T-helper 17 cell (primary cell): ENCODE results near the gene RBM19. TPM values are rescaled to one million over a fixed set of nuclear protein-coding genes. Genes with fewer than 3 reads are reported as not detected.

ENCODE experiments used
- ATAC-seq: fragments of 150-1000 bp; cut with Tn5 transposase; 2 replicates; pipeline ENCODE4 v1.10.0; 2021; ENCODE audit warnings: mild to moderate bottlenecking, moderate library complexity
- DNase-seq, 3 donors: peaks; one replicate each; pipeline versions ENCODE4 v3.0.0 to v3.0.0-alpha.2; 2020 to 2021
- H3K9me3 ChIP-seq: one replicate; pipeline ENCODE4 v1.7.0; 2013; ENCODE audit warnings: low read length, mild to moderate bottlenecking; ENCODE audit not compliant: control insufficient read depth, poor library complexity, severe bottlenecking
- H3K27ac Mint-ChIP-seq: one replicate; pipeline ENCODE4 v1.8.0; 2022; ENCODE audit warnings: mild to moderate bottlenecking, moderate library complexity, mixed read lengths
- H3K27me3 Mint-ChIP-seq: one replicate; pipeline ENCODE4 v1.8.0; 2022; ENCODE audit warnings: mixed read lengths
- H3K36me3 Mint-ChIP-seq: one replicate; pipeline ENCODE4 v1.8.0; 2022; ENCODE audit warnings: low read depth, mixed read lengths
- H3K4me1 Mint-ChIP-seq: one replicate; pipeline ENCODE4 v1.8.0; 2022; ENCODE audit warnings: mild to moderate bottlenecking, mixed read lengths
- H3K4me3 Mint-ChIP-seq: one replicate; pipeline ENCODE4 v1.8.0; 2022; ENCODE audit warnings: mild to moderate bottlenecking, moderate library complexity, mixed read lengths
- total RNA-seq, 4 donors: library from RNA in 2 of 4; stranded (reverse) in 2 of 4; gene quantifications; one replicate each; pipeline ENCODE4 v1.2.3 and lab custom pipeline; 2022 to 2026

Gene RBM19
- total RNA-seq, 2 donors from 2014 or later: 52.9 to 63.0 TPM

DNA sequence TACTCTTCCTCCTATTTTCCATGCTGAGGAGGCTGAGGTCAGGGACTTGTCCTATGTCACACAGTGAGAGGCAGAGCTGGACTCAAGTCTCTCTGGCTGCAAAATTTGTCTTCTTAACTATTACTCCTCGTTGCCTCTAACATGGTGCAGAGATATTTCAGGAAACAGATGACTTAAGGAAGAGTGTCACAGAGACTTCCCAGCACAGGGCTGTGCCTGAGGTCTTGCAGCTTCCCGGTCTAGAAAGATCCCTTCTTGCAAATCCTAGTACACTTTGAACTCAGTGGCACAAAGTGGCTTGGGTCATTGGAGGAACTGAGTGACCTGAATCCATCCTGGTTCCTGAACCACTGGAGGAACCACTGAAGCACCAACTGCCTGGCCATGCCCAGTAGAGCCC, 17.1 kb upstream of the RBM19 start:
- Mint-ChIP-seq H3K27ac (no peak overlapping the region), H3K4me3 (no peak overlapping the region), H3K36me3 (no peaks in the 10 kb centered on the region), H3K27me3 (peaks cover 55% of the 10 kb centered on the region), H3K4me1 (no peaks in the 10 kb centered on the region)
- DNase-seq: no peak
- no peaks in the 10 kb centered on the region for H3K9me3 ChIP-seq
- ATAC-seq: no peak

GRCh38 chr12:113981876-113982275, 15.8 kb upstream of the RBM19 start:
- Mint-ChIP-seq H3K27ac (no peak overlapping the region), H3K4me1 (no peaks in the 10 kb centered on the region), H3K27me3 (peaks cover 49% of the 10 kb centered on the region), H3K4me3 (no peak overlapping the region), H3K36me3 (no peaks in the 10 kb centered on the region)
- ATAC-seq (no peak), DNase-seq (no peak)
- H3K9me3 ChIP-seq: no peaks in the 10 kb centered on the region

DNA sequence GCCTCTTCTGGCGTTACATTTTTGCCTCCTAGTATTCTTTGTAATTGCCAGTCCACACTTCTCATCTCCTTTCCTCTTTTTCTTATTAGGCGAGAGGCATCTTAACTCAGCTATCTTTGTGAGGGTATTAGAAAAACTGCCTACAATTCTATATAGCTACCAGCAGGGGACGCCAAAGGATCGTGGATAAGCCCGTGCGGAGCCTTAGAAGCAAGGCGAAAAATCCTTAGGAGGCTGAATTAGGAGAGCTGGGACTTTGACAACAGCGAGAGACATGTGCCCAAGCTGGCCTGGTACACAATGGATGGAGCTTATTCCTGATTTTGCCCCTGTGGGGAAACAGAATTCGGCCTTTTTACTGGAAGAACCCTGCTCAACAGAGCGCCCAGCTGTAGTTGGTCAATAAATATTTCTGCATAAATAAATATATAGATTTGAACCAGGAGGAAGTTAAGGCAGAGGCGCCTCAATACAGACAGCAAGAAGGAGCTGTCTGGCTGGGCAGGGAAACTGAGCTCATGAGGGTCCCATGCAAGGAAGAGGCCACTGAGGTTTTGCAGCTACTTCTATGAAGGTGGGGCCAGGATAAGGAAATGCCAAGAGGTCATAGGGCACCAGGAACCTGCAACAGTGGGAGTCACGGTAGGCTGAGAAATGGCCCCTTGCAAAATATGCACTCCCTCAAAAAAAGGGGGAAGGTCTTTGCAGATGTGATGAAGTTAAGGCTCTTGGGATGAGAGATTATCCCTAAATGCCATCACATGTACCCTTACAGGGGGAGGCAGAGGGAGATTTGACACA, 14.6 kb upstream of the RBM19 start:
- ATAC-seq (no peak), DNase-seq (no peak)
- H3K27me3 Mint-ChIP-seq: peaks cover 53% of the 10 kb centered on the region
- no peaks in the 10 kb centered on the region for H3K4me1 Mint-ChIP-seq
- H3K4me3 Mint-ChIP-seq: no peak overlapping the region
- no peak overlapping the region for H3K27ac Mint-ChIP-seq
- no peaks in the 10 kb centered on the region for H3K9me3 ChIP-seq
- no peaks in the 10 kb centered on the region for H3K36me3 Mint-ChIP-seq

DNA sequence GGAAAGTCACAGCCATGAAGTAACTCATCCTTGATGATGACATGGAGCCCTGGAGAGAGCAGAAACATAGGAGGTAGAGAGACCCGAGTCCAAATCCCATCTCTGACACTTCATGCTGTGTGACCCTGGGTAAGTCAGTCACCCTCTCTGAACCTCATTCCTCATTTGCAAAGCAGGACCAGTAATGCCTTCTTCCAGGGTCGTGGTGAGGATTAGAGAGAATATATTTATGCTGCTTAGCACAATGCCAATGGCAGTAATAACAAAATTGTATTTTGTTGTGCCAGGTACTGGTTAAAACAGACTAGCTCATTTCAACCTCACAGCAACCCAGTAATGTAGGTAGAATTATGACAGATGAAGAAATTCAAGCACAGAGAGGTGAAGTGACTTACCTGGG, 13.9 kb upstream of the RBM19 start:
- DNase-seq (no peak), ATAC-seq (no peak)
- Mint-ChIP-seq H3K4me1 (no peaks in the 10 kb centered on the region), H3K27ac (no peak overlapping the region), H3K27me3 (peaks cover 53% of the 10 kb centered on the region), H3K36me3 (no peaks in the 10 kb centered on the region), H3K4me3 (no peak overlapping the region)
- no peaks in the 10 kb centered on the region for H3K9me3 ChIP-seq

GRCh38 chr12:113978080-113978479, 12.0 kb upstream of the RBM19 start:
- DNase-seq: no peak
- H3K4me1 Mint-ChIP-seq: peaks cover 6% of the 10 kb centered on the region
- no peaks in the 10 kb centered on the region for H3K9me3 ChIP-seq
- no peak overlapping the region for H3K27ac Mint-ChIP-seq
- peaks cover 4% of the 10 kb centered on the region for H3K36me3 Mint-ChIP-seq
- H3K4me3 Mint-ChIP-seq: no peak overlapping the region
- ATAC-seq: no peak
- H3K27me3 Mint-ChIP-seq: peaks cover 65% of the 10 kb centered on the region

- no peaks in the 10 kb centered on the region for H3K9me3 ChIP-seq
- Mint-ChIP-seq H3K27me3 (peaks cover 50% of the 10 kb centered on the region), H3K4me3 (no peak overlapping the region), H3K27ac (no peak overlapping the region), H3K36me3 (peaks cover 4% of the 10 kb centered on the region), H3K4me1 (peaks cover 6% of the 10 kb centered on the region)
- ATAC-seq: no peak
- DNase-seq: no peak
These were observed 7.9 kb upstream of the RBM19 start for GRCh38 chr12:113974006-113974405.

DNA sequence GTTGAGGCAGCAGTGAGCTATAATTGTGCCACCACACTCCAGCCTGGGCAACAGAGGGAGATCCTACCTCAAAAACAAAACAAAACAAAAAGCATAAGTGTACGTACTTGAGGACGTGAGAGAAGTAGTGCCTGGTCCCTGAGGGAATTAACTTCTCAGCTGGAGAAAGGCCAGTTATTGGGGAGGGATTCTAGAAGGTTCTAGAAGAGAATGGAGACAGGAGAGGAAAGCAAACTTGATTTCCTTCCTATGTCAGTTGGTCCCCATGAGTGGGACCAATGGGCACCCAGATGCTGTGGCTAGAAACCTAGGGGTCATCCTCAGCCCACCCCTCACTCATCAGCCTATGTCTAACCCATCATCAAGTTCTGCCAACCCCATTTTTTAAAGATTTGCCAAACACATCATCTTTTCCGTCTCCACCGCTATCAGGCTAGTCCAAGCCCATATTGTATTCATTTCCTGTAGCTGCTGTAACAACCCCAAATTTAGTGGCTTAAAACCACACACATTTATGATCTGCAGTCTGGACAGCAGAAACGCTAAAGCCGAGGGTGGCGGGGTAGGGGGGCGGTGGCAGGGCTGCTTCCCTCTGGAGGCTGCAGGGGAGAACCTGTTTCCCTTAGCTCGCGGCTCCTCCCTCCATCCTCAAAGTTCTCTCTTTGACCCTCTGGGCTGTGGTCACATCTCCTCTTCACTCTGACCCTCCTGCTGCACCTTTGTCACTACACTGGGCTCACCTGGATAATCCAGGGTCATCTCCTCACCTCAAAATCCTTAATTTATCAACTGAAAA, 7.2 kb upstream of the RBM19 start:
- no peak overlapping the region for H3K27ac Mint-ChIP-seq
- DNase-seq (no peak), ATAC-seq (no peak)
- no peaks in the 10 kb centered on the region for H3K9me3 ChIP-seq
- peaks cover 8% of the 10 kb centered on the region for H3K4me1 Mint-ChIP-seq
- H3K27me3 Mint-ChIP-seq: peaks cover 45% of the 10 kb centered on the region
- peaks cover 4% of the 10 kb centered on the region for H3K36me3 Mint-ChIP-seq
- no peak overlapping the region for H3K4me3 Mint-ChIP-seq

DNA sequence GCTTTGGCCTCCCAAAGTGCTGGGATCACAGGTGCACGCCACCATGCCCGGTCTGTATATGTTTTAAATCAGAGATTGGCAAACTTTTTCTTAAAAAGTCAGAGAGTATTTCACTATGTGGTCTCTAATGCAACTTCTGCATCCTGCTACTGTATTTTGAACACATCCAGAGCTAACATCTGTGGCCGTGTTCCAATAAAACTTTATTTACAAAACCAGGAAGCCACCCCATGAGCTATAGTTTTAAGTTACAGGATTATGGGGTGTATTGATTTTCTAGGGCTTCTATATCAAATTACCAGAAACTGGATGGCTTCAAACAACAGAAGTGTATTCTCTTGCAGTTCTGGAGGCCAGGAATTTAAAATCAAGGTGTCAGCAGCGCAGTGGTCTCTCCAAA, 5.3 kb upstream of the RBM19 start:
- Mint-ChIP-seq H3K36me3 (peaks cover 4% of the 10 kb centered on the region), H3K27me3 (peaks cover 35% of the 10 kb centered on the region), H3K27ac (no peak overlapping the region), H3K4me3 (no peak overlapping the region), H3K4me1 (peaks cover 20% of the 10 kb centered on the region)
- DNase-seq (no peak), ATAC-seq (no peak)
- H3K9me3 ChIP-seq: no peaks in the 10 kb centered on the region

DNA sequence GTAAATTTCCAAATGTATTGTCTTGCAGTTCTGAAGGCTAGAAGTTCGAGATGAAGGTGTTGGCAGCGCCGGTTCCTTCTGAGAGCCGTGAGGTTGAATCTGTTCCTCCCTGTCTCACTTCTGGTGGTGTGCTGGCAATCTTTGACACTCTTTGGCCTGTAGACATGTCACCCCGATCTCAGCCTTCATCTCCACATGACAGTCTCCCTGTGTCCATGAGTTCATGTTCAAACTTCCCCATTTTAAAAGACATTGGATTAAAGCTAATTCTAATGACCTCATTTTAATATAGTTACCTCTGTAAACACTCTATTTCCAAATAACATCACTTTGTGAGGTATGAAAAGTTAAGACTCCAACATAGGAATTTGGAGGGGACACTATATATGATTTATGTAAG, 4.1 kb upstream of the RBM19 start:
- ATAC-seq: no peak
- Mint-ChIP-seq H3K36me3 (peaks cover 7% of the 10 kb centered on the region), H3K27ac (no peak overlapping the region)

DNA sequence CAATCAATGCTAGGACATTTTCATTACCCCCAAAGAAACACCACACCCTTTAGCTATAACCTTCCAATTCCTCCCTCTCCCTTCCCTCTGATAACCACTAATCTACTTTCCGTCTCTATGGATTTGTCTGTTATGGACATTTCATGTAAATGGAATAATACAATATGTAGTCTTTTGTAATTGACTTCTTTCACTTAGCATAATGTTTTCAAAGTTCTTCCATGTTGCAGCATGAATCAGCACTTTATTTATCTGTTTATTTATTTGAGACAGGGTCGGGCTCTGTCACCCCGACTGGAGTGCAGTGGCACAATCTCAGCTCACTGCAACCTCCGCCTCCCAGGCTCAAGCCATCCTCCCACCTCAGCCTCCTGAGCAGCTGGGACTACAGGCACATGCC, 1.2 kb upstream of the RBM19 start:
- Mint-ChIP-seq H3K27ac (no peak overlapping the region), H3K36me3 (peaks cover 3% of the 10 kb centered on the region), H3K4me3 (peak overlapping the region; percentile 100), H3K27me3 (no peaks in the 10 kb centered on the region), H3K4me1 (peaks cover 37% of the 10 kb centered on the region)
- ATAC-seq: no peak
- H3K9me3 ChIP-seq: no peaks in the 10 kb centered on the region
- DNase-seq: no peak

More for the DNA sequence above, 4.1 kb upstream of the RBM19 start:
- peaks cover 28% of the 10 kb centered on the region for H3K4me1 Mint-ChIP-seq
- H3K4me3 Mint-ChIP-seq: no peak overlapping the region
- peaks cover 27% of the 10 kb centered on the region for H3K27me3 Mint-ChIP-seq
- no peaks in the 10 kb centered on the region for H3K9me3 ChIP-seq
- DNase-seq: no peak

DNA sequence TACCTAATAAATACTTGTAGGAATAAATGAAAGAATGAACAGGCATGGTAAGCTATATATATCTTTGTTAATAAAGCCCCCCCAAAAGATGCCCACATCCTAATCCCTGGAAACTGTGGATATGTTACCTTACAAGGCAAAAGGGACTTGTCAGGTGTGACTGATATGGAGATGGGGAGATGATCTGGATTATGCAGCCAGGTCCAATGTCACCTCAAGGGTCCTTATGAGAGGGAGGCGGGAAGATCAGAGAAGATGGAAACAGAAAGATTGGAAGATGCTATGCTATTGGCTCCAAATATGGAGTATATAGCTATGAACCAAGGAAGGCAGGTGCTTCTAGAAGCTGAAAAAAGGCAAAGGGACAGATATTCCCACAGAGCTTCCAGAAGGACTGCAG, 3.4 kb downstream of the RBM19 start:
- ATAC-seq: no peak
- no peak for DNase-seq
- peak overlapping the region; percentile 76 for H3K27ac Mint-ChIP-seq
- H3K4me3 Mint-ChIP-seq: no peak overlapping the region
- H3K27me3 Mint-ChIP-seq: no peaks in the 10 kb centered on the region
- peaks cover 40% of the 10 kb centered on the region for H3K4me1 Mint-ChIP-seq
- H3K9me3 ChIP-seq: no peaks in the 10 kb centered on the region
- peaks cover 16% of the 10 kb centered on the region for H3K36me3 Mint-ChIP-seq

GRCh38 chr12:113961921-113962710, 4.0 kb downstream of the RBM19 start:
- H3K4me1 Mint-ChIP-seq: peaks cover 37% of the 10 kb centered on the region
- no peaks in the 10 kb centered on the region for H3K9me3 ChIP-seq
- H3K27me3 Mint-ChIP-seq: no peaks in the 10 kb centered on the region
- H3K36me3 Mint-ChIP-seq: peaks cover 17% of the 10 kb centered on the region
- ATAC-seq: peak; percentile 12
- DNase-seq: no peak
- H3K4me3 Mint-ChIP-seq: no peak overlapping the region
- peak overlapping the region; percentile 76 for H3K27ac Mint-ChIP-seq

- Mint-ChIP-seq H3K4me3 (no peak overlapping the region), H3K36me3 (peaks cover 18% of the 10 kb centered on the region), H3K27me3 (no peaks in the 10 kb centered on the region), H3K27ac (no peak overlapping the region), H3K4me1 (peaks cover 23% of the 10 kb centered on the region)
- no peak for ATAC-seq
- no peak for DNase-seq
- H3K9me3 ChIP-seq: no peaks in the 10 kb centered on the region
These were observed 6.1 kb downstream of the RBM19 start for GRCh38 chr12:113960030-113960429.
